Hepatocyte (in vitro differentiated cells): ENCODE data around the gene HNRNPUL1.

ENCODE experiments used
- CTCF ChIP-seq: fragments of 200-600 bp; sonication (generic); IDR thresholded peaks from 2 replicates; pipeline ENCODE4 v1.5.1; 2016; ENCODE audit warnings: antibody characterized with exemption, mild to moderate bottlenecking; ENCODE audit not compliant: poor library complexity
- EZH2 ChIP-seq: fragments of 200-600 bp; sonication (generic); IDR thresholded peaks from 2 replicates; pipeline ENCODE4 v1.6.1; 2016; ENCODE audit warnings: antibody characterized with exemption, mild to moderate bottlenecking, borderline replicate concordance
- EZH2phosphoT487 ChIP-seq: fragments of 200-600 bp; sonication (generic); IDR thresholded peaks from one replicate; pipeline ENCODE4 v1.6.1; 2018; ENCODE audit warnings: antibody characterized with exemption, mild to moderate bottlenecking, low read depth, moderate library complexity; ENCODE audit not compliant: unreplicated experiment, severe bottlenecking

GRCh38 chr19:41264581-41265394 lies 616 bp downstream of the HNRNPUL1 start:
- TF ChIP-seq CTCF: no peak
- no peak for TF ChIP-seq EZH2
- no peak for TF ChIP-seq EZH2phosphoT487
